Panc1 (cell line): ENCODE results near the gene ATP2B2. TPM values are rescaled to one million over a fixed set of nuclear protein-coding genes. Genes with fewer than 3 reads are reported as not detected.
A peak's percentile ranks its signal among the peaks of the same experiment; 100 is the strongest.

ENCODE experiments used
- ATAC-seq: fragments of 200-7000 bp; cut with Tn5 transposase; 2 replicates; pipeline ENCODE4 v1.9.1; 2020; ENCODE audit warnings: mild to moderate bottlenecking, moderate library complexity
- BruUV-seq: library from RNA; stranded (reverse); fragments of 400-500 nt; replicated peaks from 2 replicates; lab custom pipeline; 2021; lab: Mats Ljungman, UMichigan
- CTCF ChIA-PET: fragments of 300-600 bp; sonication (Branson Sonifier 250); formaldehyde crosslinking; loops from one replicate; lab custom pipeline; 2022; ENCODE audit warnings: antibody characterized with exemption; lab: Charles Lee
- POLR2A ChIA-PET: fragments of 300-600 bp; sonication (Branson Sonifier 250); formaldehyde crosslinking; loops from one replicate; lab custom pipeline; 2022; ENCODE audit warnings: antibody characterized with exemption; lab: Charles Lee
- DNase-seq: peaks from one replicate; pipeline ENCODE4 v3.0.0-alpha.2; 2010; ENCODE audit warnings: low read depth, low spot score
- H3K27ac ChIP-seq: 2 replicates; pipeline ENCODE4 v1.5.1; 2011; ENCODE audit warnings: mild to moderate bottlenecking, low read length, inconsistent platforms
- H3K27me3 ChIP-seq: fragments of 200-500 bp; sonication (Bioruptor generic); 2 replicates; pipeline ENCODE4 v1.6.0; 2014; ENCODE audit warnings: low read length, inconsistent platforms; ENCODE audit not compliant: control insufficient read depth, insufficient read depth
- H3K36me3 ChIP-seq: fragments of 200-500 bp; sonication (Bioruptor generic); 2 replicates; pipeline ENCODE4 v1.5.1; 2014; ENCODE audit warnings: inconsistent platforms, mild to moderate bottlenecking, low read length, moderate library complexity; ENCODE audit not compliant: control insufficient read depth, insufficient read depth
- H3K4me1 ChIP-seq: 2 replicates; pipeline ENCODE4 v1.5.1; 2011; ENCODE audit warnings: inconsistent platforms, mild to moderate bottlenecking, low read length, moderate library complexity; ENCODE audit not compliant: control insufficient read depth, insufficient read depth
- H3K4me3 ChIP-seq, 2 experiments: 2 replicates each; pipeline ENCODE4 v1.5.1; 2011 to 2012; ENCODE audit warnings: low read depth in 2 of 2, low read length in 2 of 2, mild to moderate bottlenecking in 2 of 2, inconsistent platforms in 1 of 2, moderate library complexity in 1 of 2
- H3K9me3 ChIP-seq: fragments of 200-500 bp; sonication (Bioruptor generic); 2 replicates; pipeline ENCODE4 v1.5.1; 2014; ENCODE audit warnings: low read depth, mild to moderate bottlenecking, inconsistent platforms, low read length, moderate library complexity; ENCODE audit not compliant: control insufficient read depth, insufficient read depth
- POLR2AphosphoS5 ChIP-seq: IDR thresholded peaks from 2 replicates; pipeline ENCODE4 v1.6.1; 2012; ENCODE audit warnings: mild to moderate bottlenecking, low read depth, low read length, moderate library complexity
- SIN3A ChIP-seq: IDR thresholded peaks from 2 replicates; pipeline ENCODE4 v1.6.1; 2012; ENCODE audit warnings: low read depth, mild to moderate bottlenecking, low read length, moderate library complexity, borderline replicate concordance; ENCODE audit not compliant: insufficient read depth
- TCF7L2 ChIP-seq: IDR thresholded peaks from 2 replicates; pipeline ENCODE4 v1.6.1; 2011; ENCODE audit warnings: mild to moderate bottlenecking, low read depth, low read length, inconsistent platforms
- in situ Hi-C: cut with HindIII; loops from 2 replicates; pipeline ENCODE4 v1.10.0; 2016; ENCODE audit warnings: low sequenced_read_pairs, low pct_unique_long_range_greater_than_20kb
- intact Hi-C: fragments of 100-400 bp; cut with micrococcal nuclease; formaldehyde crosslinking; loops from one replicate; pipeline ENCODE4 v1.10.0; 2022; ENCODE audit not compliant: unreplicated experiment
- total RNA-seq: library from RNA; stranded (reverse); gene quantifications from one replicate; pipeline ENCODE4 v1.2.1, GENCODE V29; 2021; ENCODE audit not compliant: unreplicated experiment
- TF ChIP-seq, protein P1 (sequence below), 2 experiments: IDR thresholded peaks; 2 replicates each; pipeline ENCODE4 v1.6.1; 2011 to 2012; ENCODE audit warnings: low read depth in 2 of 2, control low read depth in 1 of 2, low read length in 1 of 2, mild to moderate bottlenecking in 1 of 2, moderate library complexity in 1 of 2; ENCODE audit not compliant: insufficient read depth in 1 of 2
- TF ChIP-seq, protein P2 (sequence below): fragments of 450-650 bp; IDR thresholded peaks from 2 replicates; pipeline ENCODE4 v1.5.1; 2017; ENCODE audit warnings: mild to moderate bottlenecking

ATP2B2 gene
- total RNA-seq, 1 experiment from 2014 or later = not detected

DNA sequence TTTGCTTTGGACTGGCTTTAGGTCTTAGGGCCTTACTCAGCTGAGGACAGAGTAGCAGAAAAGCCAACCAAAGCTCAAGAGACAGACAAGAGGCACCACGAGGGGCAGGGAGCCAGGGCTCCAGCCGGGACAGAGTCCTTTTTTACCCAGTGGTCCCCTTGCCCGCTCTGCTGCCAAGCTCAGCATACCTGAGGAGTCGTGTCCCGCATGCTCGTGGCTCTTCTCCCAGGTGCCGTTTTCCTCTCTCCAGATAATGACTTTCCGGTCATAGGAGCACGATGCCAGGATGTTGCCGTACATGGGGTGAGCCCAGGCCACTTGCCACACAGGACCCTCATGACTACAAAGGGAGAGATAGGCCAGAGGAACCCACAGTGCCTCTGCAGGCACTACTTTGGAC lies 193.0 kb downstream of the ATP2B2 start:
- Histone ChIP-seq H3K4me3 (no peak overlapping the region), H3K27me3 (no peaks in the 10 kb centered on the region), H3K9me3 (no peaks in the 10 kb centered on the region), H3K4me1 (no peaks in the 10 kb centered on the region), H3K36me3 (no peaks in the 10 kb centered on the region; the same call in none of the 2 replicates), H3K27ac (no peak overlapping the region)
- no TSS peak for BruUV-seq
- in situ Hi-C loops = no loop called here
- no peak for DNase-seq
- TF ChIP-seq TCF7L2 (no peak), SIN3A (no peak), POLR2AphosphoS5 (no peak)
- TF ChIP-seq, protein P1, sequence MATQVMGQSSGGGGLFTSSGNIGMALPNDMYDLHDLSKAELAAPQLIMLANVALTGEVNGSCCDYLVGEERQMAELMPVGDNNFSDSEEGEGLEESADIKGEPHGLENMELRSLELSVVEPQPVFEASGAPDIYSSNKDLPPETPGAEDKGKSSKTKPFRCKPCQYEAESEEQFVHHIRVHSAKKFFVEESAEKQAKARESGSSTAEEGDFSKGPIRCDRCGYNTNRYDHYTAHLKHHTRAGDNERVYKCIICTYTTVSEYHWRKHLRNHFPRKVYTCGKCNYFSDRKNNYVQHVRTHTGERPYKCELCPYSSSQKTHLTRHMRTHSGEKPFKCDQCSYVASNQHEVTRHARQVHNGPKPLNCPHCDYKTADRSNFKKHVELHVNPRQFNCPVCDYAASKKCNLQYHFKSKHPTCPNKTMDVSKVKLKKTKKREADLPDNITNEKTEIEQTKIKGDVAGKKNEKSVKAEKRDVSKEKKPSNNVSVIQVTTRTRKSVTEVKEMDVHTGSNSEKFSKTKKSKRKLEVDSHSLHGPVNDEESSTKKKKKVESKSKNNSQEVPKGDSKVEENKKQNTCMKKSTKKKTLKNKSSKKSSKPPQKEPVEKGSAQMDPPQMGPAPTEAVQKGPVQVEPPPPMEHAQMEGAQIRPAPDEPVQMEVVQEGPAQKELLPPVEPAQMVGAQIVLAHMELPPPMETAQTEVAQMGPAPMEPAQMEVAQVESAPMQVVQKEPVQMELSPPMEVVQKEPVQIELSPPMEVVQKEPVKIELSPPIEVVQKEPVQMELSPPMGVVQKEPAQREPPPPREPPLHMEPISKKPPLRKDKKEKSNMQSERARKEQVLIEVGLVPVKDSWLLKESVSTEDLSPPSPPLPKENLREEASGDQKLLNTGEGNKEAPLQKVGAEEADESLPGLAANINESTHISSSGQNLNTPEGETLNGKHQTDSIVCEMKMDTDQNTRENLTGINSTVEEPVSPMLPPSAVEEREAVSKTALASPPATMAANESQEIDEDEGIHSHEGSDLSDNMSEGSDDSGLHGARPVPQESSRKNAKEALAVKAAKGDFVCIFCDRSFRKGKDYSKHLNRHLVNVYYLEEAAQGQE (IDR thresholded peaks at IDR 0.05; ENCODE audit: insufficient read depth in 1 of 2, low read depth in 2 of 2, low read length in 1 of 2) = no peak
- TF ChIP-seq, protein P2, sequence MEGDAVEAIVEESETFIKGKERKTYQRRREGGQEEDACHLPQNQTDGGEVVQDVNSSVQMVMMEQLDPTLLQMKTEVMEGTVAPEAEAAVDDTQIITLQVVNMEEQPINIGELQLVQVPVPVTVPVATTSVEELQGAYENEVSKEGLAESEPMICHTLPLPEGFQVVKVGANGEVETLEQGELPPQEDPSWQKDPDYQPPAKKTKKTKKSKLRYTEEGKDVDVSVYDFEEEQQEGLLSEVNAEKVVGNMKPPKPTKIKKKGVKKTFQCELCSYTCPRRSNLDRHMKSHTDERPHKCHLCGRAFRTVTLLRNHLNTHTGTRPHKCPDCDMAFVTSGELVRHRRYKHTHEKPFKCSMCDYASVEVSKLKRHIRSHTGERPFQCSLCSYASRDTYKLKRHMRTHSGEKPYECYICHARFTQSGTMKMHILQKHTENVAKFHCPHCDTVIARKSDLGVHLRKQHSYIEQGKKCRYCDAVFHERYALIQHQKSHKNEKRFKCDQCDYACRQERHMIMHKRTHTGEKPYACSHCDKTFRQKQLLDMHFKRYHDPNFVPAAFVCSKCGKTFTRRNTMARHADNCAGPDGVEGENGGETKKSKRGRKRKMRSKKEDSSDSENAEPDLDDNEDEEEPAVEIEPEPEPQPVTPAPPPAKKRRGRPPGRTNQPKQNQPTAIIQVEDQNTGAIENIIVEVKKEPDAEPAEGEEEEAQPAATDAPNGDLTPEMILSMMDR = no peak
- intact Hi-C loops = no loop called here
- 0 out of 2 replicates have a peak, but pooled peaks have one; percentile 23 for ATAC-seq
- POLR2A ChIA-PET = no interaction called here
- CTCF ChIA-PET = no interaction called here

DNA sequence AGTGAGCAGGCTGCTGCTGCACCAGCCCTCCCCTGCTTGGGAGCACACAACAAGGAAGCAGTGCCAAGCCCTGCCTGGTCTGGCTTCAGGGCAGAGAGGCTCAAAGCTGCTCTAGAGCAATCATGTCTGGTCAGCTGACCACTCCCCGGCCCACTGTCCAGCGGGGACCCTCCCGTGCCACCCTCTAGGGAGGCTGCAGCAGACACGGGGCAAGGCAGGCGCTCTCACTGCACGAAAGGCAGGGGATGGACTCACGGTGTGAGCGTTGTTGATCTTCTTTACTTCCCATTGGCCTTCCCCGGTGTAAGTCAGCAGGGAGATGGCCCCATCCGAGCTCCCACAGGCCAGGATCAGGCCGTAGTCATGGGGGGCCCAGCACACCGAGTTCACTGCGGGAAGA lies 193.7 kb downstream of the ATP2B2 start:
- POLR2A ChIA-PET = no interaction called here
- Histone ChIP-seq H3K4me3 (no peak overlapping the region), H3K27me3 (no peaks in the 10 kb centered on the region), H3K36me3 (no peaks in the 10 kb centered on the region; the same call in none of the 2 replicates), H3K27ac (no peak overlapping the region), H3K4me1 (no peaks in the 10 kb centered on the region), H3K9me3 (no peaks in the 10 kb centered on the region)
- TF ChIP-seq, protein P2 = no peak
- no peak for TF ChIP-seq SIN3A
- TF ChIP-seq POLR2AphosphoS5 = no peak
- TF ChIP-seq, protein P1 (IDR thresholded peaks at IDR 0.05; ENCODE audit: insufficient read depth in 1 of 2, low read depth in 2 of 2, low read length in 1 of 2) = no peak
- no peak for TF ChIP-seq TCF7L2
- in situ Hi-C loops = no loop called here
- BruUV-seq = no TSS peak
- DNase-seq = no peak
- CTCF ChIA-PET = no interaction called here
- intact Hi-C loops = no loop called here
- ATAC-seq = peak; percentile 47; the same call in 1 of the 2 replicates
